ENCODE measurements around the gene INHBC. TPM values are rescaled to one million over a fixed set of nuclear protein-coding genes. Genes with fewer than 3 reads are reported as not detected.

INHBC gene
- total RNA-seq, 2 donors from 2014 or later = not detected

DNA sequence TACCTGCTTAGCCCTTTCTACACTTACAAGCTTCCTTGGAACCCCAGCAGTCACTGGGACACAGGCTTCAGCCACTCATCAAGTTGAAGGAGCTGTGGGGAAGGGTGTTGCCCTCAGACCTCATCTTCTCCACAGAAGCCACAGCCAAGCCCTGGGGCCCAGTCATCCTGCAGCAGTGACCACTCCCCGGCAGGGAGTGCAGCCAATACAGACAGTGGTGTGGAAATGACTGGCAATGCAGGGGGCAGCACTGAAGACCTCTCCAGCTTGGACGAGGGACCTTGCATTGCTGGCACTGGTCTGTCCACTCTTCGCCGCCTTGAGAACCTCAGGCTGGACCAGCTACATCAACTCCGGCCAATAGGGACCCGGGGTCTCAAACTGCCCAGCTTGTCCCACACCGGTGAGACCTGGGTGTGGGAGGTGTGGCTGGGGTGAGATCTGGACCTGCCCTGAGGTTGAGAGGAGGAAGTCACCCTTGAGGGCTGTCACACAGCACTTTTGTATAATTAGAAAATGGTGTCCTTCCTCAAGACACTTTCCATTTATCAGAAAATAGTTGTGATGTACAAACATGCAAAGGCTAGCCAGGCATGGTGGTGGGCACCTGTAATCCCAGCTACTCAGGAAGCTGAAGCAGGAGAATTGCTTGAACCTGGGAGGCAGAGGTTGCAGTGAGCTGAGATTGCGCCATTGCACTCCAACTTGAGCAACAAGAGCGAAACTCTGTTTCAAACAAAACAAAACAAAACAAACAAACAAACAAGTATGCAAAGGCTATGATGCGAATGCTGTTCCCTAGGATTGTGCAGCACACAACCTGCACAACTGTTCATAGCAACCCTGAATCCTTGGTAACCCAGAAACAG, 34.9 kb downstream of the INHBC start:
- H3K9me3 ChIP-seq = no peaks in the 10 kb centered on the region
- TF ChIP-seq, protein P1, sequence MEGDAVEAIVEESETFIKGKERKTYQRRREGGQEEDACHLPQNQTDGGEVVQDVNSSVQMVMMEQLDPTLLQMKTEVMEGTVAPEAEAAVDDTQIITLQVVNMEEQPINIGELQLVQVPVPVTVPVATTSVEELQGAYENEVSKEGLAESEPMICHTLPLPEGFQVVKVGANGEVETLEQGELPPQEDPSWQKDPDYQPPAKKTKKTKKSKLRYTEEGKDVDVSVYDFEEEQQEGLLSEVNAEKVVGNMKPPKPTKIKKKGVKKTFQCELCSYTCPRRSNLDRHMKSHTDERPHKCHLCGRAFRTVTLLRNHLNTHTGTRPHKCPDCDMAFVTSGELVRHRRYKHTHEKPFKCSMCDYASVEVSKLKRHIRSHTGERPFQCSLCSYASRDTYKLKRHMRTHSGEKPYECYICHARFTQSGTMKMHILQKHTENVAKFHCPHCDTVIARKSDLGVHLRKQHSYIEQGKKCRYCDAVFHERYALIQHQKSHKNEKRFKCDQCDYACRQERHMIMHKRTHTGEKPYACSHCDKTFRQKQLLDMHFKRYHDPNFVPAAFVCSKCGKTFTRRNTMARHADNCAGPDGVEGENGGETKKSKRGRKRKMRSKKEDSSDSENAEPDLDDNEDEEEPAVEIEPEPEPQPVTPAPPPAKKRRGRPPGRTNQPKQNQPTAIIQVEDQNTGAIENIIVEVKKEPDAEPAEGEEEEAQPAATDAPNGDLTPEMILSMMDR (IDR thresholded peaks at IDR 0.05) = no peak
- ATAC-seq (ENCODE audit: insufficient number of reproducible peaks, low FRiP score, low read depth) (no peak), DNase-seq (ENCODE audit: low spot score) (no peak)
- no peaks in the 10 kb centered on the region for H3K36me3 ChIP-seq
- no peaks in the 10 kb centered on the region for H3K27me3 ChIP-seq (replicated peaks; ENCODE audit: insufficient read depth)
- H3K27ac ChIP-seq = no peak overlapping the region
- H3K4me1 ChIP-seq (ENCODE audit: control insufficient read depth in 1 of 2, low read depth in 2 of 2) = no peaks in the 10 kb centered on the region
- H3K4me3 ChIP-seq = no peak overlapping the region

DNA sequence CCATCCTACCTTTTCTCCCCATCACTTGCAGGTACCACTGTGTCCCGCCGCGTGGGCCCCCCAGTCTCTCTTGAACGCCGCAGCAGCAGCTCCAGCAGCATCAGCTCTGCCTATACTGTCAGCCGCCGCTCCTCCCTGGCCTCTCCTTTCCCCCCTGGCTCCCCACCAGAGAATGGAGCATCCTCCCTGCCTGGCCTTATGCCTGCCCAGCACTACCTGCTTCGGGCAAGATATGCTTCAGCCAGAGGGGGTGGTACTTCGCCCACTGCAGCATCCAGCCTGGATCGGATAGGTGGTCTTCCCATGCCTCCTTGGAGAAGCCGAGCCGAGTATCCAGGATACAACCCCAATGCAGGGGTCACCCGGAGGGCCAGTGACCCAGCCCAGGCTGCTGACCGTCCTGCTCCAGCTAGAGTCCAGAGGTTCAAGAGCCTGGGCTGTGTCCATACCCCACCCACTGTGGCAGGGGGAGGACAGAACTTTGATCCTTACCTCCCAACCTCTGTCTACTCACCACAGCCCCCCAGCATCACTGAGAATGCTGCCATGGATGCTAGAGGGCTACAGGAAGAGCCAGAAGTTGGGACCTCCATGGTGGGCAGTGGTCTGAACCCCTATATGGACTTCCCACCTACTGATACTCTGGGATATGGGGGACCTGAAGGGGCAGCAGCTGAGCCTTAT, 35.8 kb downstream of the INHBC start:
- TF ChIP-seq, protein P1 (IDR thresholded peaks at IDR 0.05) = no peak
- Histone ChIP-seq H3K36me3 (no peaks in the 10 kb centered on the region), H3K4me1 (ENCODE audit: control insufficient read depth in 1 of 2, low read depth in 2 of 2) (peaks cover 6 to 7% of the 10 kb centered on the region in 2 donors), H3K9me3 (no peaks in the 10 kb centered on the region), H3K4me3 (no peak overlapping the region), H3K27me3 (replicated peaks; ENCODE audit: insufficient read depth) (no peaks in the 10 kb centered on the region), H3K27ac (no peak overlapping the region)
- no peak for ATAC-seq (ENCODE audit: insufficient number of reproducible peaks, low FRiP score, low read depth)
- no peak for DNase-seq (ENCODE audit: low spot score)

DNA sequence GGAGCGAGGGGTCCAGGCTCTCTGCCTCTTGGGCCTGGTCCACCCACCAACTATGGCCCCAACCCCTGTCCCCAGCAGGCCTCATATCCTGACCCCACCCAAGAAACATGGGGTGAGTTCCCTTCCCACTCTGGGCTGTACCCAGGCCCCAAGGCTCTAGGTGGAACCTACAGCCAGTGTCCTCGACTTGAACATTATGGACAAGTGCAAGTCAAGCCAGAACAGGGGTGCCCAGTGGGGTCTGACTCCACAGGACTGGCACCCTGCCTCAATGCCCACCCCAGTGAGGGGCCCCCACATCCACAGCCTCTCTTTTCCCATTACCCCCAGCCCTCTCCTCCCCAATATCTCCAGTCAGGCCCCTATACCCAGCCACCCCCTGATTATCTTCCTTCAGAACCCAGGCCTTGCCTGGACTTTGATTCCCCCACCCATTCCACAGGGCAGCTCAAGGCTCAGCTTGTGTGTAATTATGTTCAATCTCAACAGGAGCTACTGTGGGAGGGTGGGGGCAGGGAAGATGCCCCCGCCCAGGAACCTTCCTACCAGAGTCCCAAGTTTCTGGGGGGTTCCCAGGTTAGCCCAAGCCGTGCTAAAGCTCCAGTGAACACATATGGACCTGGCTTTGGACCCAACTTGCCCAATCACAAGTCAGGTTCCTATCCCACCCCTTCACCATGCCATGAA, 36.5 kb downstream of the INHBC start:
- TF ChIP-seq, protein P1 (IDR thresholded peaks at IDR 0.05) = no peak
- H3K9me3 ChIP-seq = no peaks in the 10 kb centered on the region
- DNase-seq (ENCODE audit: low spot score) (no peak), ATAC-seq (ENCODE audit: insufficient number of reproducible peaks, low FRiP score, low read depth) (no peak)
- H3K4me1 ChIP-seq (ENCODE audit: control insufficient read depth in 1 of 2, low read depth in 2 of 2) = peaks cover 13 to 14% of the 10 kb centered on the region in 2 donors
- H3K36me3 ChIP-seq = no peaks in the 10 kb centered on the region
- H3K27ac ChIP-seq = no peak overlapping the region
- H3K27me3 ChIP-seq (replicated peaks; ENCODE audit: insufficient read depth) = no peaks in the 10 kb centered on the region
- no peak overlapping the region for H3K4me3 ChIP-seq

DNA sequence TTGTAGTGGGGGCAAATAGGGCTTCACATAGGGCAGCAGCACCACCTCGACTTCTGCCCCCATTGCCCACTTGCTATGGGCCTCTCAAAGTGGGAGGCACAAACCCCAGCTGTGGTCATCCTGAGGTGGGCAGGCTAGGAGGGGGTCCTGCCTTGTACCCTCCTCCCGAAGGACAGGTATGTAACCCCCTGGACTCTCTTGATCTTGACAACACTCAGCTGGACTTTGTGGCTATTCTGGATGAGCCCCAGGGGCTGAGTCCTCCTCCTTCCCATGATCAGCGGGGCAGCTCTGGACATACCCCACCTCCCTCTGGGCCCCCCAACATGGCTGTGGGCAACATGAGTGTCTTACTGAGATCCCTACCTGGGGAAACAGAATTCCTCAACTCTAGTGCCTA, 37.1 kb downstream of the INHBC start:
- Histone ChIP-seq H3K27ac (no peak overlapping the region), H3K4me1 (ENCODE audit: control insufficient read depth in 1 of 2, low read depth in 2 of 2) (peaks cover 15 to 17% of the 10 kb centered on the region in 2 donors), H3K27me3 (replicated peaks; ENCODE audit: insufficient read depth) (no peaks in the 10 kb centered on the region), H3K9me3 (no peaks in the 10 kb centered on the region), H3K4me3 (no peak overlapping the region), H3K36me3 (no peaks in the 10 kb centered on the region)
- TF ChIP-seq, protein P1 (IDR thresholded peaks at IDR 0.05) = no peak
- ATAC-seq (ENCODE audit: insufficient number of reproducible peaks, low FRiP score, low read depth) = no peak
- DNase-seq (ENCODE audit: low spot score) = no peak

DNA sequence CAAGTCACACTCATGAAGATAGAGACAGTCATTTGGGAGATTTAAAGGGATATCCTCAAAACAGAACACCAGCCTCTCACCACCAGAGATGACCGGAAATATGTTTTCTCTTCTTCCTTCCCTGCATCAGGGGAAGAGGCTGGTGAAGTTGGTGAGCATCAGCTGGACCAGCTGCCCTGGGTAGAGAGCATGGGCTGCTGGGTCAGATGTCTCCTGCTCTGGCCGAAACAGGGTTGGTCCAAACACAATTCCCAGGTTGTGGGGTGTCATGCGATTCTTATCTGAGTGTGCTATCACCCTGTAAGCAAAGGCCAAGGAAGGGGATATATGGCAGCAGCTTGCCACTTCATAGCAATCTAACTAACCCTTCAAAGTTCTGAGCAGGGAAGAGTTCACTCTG, 37.8 kb downstream of the INHBC start:
- TF ChIP-seq, protein P1 (IDR thresholded peaks at IDR 0.05) = no peak
- Histone ChIP-seq H3K27ac (no peak overlapping the region), H3K36me3 (no peaks in the 10 kb centered on the region), H3K4me3 (no peak overlapping the region), H3K27me3 (replicated peaks; ENCODE audit: insufficient read depth) (no peaks in the 10 kb centered on the region), H3K9me3 (no peaks in the 10 kb centered on the region), H3K4me1 (ENCODE audit: control insufficient read depth in 1 of 2, low read depth in 2 of 2) (peaks cover 15 to 17% of the 10 kb centered on the region in 2 donors)
- no peak for ATAC-seq (ENCODE audit: insufficient number of reproducible peaks, low FRiP score, low read depth)
- DNase-seq (ENCODE audit: low spot score) = no peak
